ENCODE results near the gene MATR3.
A peak's percentile ranks its signal among the peaks of the same experiment; 100 is the strongest.
"Not testable (repeated sequence)": the region's sequence is repeated elsewhere in the genome, so short reads cannot be mapped to it uniquely, and the experiment has no call there.

The MATR3 gene, protein sequence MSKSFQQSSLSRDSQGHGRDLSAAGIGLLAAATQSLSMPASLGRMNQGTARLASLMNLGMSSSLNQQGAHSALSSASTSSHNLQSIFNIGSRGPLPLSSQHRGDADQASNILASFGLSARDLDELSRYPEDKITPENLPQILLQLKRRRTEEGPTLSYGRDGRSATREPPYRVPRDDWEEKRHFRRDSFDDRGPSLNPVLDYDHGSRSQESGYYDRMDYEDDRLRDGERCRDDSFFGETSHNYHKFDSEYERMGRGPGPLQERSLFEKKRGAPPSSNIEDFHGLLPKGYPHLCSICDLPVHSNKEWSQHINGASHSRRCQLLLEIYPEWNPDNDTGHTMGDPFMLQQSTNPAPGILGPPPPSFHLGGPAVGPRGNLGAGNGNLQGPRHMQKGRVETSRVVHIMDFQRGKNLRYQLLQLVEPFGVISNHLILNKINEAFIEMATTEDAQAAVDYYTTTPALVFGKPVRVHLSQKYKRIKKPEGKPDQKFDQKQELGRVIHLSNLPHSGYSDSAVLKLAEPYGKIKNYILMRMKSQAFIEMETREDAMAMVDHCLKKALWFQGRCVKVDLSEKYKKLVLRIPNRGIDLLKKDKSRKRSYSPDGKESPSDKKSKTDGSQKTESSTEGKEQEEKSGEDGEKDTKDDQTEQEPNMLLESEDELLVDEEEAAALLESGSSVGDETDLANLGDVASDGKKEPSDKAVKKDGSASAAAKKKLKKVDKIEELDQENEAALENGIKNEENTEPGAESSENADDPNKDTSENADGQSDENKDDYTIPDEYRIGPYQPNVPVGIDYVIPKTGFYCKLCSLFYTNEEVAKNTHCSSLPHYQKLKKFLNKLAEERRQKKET

DNA sequence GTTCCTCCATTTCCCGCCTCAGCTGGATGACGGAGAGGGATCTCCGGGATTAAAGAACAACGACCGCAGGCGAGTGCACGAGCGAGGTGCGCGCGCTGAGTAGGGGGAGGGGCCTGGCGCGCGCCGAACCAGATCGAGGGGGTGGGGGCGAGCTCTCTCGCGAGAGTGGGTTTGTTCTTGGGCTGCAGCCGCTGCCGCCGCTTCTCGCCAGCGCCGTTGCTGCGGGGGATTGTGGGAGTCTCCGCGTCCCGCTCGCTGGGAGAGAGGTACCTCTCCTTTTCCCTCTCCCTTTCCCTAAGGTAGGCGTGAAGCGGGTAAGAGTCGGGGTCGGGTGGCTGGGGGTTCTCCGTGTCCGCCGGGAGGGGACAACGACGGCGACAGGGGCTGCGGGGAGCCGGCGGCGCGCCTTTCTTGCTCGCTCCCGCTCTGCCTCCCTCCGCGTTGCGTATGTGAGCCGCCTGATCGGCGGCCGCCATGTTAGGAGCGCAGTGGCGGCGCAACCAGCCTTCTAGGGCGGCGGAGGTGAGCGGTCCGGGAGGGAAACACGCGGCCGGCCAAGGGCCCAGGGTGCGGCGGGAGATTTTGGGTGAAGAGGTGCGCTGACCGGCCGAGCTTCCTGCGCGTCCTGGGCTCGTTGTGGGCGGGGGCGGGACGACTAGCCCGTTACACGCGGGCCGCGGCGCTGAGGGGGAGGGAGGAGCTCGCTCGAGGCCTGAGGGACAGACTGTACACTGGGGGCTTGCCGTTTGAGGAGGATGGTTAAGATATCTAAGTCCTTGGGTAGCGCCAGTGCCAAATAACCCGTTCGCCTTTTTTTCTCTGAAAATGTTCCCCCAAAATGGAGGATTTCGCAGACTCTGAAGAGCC is at the start of gene MATR3:
MATR3 (plus strand) TSS at position 234 of the 867 bp plus-strand sequence. CDS start 13,676 bp downstream, outside the sequence.
- peak; percentile 97 for DNase-seq

GRCh38 chr5:139245637-139246339 is 47.8 kb upstream of the MATR3 start:
- DNase-seq, result no peak

GRCh38 chr5:139246394-139246793 is 47.1 kb upstream of the MATR3 start:
- peak; percentile 79 for DNase-seq

DNA sequence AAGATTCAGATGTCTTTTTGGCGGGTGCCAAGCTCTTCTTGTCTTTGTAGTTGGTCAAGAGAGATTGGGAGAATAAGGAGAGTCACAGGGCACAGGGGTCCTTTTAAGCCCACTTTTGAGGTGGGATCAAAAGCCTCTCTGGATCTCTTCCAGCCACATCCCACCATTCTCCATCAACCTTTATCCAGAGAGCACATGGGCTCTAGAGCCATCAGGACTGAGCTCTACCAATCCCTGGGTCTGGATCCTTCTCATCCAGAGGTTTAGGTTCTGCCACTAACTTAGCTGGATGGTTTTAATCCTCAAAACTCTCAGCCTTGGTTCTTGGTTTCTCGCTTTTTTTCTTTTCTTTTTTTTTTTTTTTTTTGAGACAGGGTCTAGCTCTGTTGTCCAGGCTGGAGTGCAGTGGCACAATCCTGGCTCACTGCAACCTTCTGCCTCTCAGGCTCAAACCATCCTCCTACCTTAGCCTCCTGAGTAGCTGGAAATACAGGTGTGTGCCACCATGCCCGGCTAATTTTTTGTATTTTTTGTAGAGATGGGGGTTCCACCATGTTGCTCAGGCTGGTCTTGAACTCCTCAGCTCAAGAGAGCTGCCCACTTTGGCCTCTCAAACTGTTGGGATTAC is 44.6 kb upstream of the MATR3 start:
- DNase-seq, result no peak

- no peak for DNase-seq
Measured at GRCh38 chr5:139251281-139251687, 42.3 kb upstream of the MATR3 start.

GRCh38 chr5:139251695-139252288 is 41.7 kb upstream of the MATR3 start:
- DNase-seq, result peak; percentile 52

- DNase-seq, result no peak
Measured at GRCh38 chr5:139253115-139253514, 40.4 kb upstream of the MATR3 start.

- no peak for DNase-seq
Measured at GRCh38 chr5:139256820-139257219, 36.7 kb upstream of the MATR3 start.

DNA sequence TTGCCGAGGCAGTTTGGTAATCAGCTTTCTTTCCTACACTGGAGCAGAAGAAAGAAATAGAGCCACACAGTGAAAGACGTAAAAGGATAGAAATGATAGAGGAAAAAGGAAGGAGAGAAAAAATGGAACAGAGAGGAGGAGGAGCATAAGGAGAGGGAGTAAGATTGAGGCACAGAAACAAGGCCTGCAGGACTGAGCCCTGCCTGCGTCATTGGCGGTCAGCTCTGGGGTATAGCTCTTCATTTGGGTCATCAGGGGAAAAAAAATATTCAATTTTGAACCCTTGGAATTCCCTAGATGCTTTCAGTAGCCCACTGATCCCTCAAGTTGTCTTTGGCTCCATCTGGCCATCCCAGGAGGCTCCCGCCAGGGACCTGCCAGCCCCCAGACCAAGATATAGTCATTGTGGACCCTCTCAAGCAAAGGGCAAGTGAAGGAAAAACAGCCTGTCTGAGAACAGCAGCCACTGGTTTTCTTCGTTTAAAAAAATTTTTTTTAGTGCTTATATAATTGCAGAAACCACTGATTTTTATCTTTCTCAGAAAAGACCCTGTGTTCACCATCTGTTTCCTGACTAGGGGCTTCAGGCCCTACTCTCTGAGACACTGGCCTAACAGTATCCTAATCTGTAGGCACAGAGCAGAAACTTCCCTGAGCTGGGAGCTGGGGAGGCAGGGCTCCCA is 31.3 kb upstream of the MATR3 start:
- no peak for DNase-seq

GRCh38 chr5:139262742-139263445 is 30.6 kb upstream of the MATR3 start:
- peak; percentile 91 for DNase-seq

DNA sequence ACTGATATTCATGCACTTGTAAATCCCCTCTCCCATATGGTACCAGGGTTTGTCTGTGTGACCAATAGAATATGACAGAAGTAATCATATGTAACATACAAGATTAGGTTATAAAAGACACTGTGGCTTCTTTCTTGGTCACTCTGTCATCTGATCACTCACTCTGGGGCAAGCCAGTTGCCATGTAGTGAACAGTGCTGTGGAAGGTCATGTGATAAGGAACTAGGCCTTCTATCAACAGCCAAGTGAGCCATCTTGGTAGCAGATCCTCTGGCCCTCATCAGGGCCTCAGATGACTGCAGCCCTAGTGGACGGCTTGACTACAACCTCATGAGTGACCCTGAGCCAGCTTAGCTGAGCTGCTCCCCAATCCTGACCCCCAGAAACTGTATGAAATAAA is 30.0 kb upstream of the MATR3 start:
- DNase-seq, result no peak

DNA sequence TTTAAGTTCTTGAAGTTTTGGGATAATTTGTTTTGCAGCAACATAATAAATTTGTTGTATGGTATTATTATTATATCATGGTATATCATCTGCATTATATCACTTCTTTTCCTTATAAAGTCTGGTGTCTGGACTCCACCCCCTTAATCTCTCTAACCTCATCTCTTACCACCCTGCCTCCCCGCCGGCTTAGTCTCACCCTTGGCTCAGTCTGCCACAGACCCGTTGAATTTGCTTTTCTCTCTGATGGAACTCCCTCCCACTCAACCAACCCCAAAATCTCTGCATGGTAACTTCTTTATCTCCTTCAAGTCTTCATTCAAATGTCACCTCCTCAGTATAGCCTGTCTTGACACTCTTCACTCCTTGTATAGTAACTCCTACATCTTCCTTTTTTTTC is 29.6 kb upstream of the MATR3 start:
- DNase-seq, result no peak

DNA sequence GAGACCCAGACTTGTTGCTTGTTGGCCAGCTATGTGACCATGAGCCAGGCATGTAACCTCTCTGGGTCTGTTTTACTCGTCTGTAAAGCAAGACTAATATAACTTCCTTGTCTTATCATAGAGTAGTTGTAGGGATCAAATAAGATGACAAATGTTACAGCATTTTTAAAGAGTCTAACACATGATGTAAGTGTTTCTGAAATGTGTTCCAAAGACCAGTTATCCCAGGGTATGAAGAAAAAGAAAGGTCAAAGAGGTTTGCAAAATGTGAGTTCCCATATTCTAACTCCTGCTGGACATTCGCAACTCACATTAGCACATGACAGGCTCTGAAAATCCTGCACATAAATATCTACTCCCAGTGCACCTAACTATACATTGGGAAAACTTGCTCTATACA is 28.5 kb upstream of the MATR3 start:
- no peak for DNase-seq

- no peak for DNase-seq
Measured at GRCh38 chr5:139266236-139266635, 27.3 kb upstream of the MATR3 start.

DNA sequence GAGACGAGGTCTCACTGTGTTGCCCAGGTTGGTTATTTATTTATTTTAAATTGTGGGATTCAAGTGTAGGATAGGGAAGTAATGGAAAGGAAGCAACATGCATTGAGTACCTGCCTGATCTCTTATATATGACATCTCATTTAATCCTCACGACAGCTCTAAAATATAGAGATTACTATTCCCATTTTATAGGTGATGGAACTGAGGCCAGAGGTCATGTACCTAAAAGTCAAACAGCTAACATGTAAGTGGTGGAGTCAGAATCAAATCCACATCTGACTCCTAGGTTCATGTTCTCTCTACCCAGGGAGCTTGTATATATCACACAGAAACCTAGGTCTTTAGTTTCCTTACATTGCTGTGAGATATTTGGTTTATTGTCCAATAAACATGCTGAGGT is 26.1 kb upstream of the MATR3 start:
- no peak for DNase-seq

DNA sequence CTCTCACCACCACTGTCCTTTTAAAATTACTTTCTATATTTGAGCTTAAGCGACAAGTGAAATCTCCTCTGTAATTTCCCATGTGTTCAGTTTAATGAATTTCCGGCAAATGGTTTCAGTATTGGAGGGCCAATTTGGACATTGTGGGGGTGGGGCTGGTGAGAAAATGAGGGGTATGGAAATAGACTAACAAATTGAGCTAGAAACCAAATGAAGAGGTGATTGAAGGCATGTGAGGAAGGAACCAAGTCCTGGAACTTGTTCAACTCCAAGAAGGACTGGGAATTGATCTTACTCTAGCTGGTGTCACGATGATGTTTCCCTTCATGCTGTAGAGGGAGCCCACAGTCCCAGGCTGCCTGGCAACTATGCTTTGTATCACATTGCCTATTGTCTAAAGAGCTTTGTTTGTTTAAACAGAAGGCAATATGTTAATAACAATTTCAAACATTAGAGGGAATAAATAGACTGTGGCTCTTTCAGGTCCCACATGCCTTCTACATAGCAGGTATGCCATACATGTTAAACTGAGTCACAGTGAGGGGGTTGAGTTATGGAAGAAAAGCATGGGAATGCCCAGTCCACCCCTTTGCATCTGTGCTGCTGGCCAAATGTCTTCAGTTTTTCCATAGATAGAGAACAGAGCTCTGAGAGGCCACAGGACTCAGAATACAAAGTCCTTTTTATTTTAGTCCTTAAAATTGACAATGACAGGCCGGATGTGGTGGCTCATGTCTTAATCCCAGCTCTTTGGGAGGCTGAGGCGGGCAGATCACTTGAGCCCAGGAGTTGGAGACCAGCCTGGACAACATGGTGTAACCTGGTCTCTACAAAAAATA is 25.0 kb upstream of the MATR3 start:
- DNase-seq, result no peak

DNA sequence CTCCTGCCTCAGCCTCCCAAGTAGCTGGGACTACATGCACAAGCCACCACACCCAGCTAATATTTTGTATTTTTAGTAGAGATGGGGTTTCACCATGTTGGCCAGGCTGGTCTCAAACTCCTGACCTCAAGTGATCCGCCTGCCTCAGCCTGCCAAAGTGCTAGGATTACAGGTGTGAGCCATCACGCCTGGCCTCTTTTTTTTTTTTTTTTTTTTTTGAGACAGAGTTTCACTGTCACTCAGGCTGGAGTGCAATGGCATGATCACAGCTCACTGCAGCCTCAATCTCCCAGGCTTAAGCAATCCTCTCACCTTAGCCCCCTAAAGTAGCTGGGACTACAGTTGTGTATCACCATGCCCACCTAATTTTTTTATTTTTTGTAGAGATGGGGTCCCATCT is 22.8 kb upstream of the MATR3 start:
- not testable (repeated sequence) for DNase-seq

DNA sequence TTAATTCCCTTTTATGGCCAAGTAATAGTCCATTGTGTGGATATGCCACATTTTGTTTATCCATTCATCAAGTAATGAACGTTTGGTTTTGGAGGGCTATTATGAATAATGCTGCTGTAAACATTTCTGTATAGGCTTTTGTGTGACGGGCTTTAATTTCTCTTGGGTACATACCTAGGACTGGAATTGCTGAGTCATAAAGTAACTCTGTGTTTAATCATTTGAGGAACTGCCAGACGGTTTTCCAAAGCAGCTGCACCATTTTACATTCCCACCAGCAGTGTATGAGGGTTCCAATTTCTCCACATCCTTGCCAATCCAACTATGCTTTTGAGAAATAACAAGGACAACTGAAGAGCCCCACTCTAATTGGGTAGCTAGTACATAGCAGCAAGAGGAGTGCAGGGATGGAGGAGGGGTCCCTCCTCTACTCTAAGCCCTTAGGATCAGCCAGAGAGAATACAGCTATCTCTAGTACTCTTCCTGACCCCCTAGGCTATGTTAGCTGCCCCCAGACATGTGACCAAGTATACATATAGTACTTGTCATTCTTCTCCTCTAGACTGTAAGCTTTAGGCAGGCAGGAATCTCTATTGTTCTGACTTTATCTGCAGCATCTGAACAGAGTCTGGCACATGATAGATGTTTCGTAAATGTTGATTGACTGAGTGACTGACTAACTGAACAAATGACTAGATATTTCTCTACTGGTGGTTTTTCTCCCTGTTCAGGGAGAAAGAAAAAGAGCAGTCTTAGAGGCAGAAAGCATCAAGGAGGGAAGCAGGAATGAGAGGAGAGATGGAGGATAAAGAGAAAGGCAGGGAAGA is 22.1 kb upstream of the MATR3 start:
- peak; percentile 85 for DNase-seq
